WERI-Rb-1 (cell line): ENCODE data around the gene SMC4.

ENCODE experiments used
- DNase-seq: peaks from one replicate; pipeline ENCODE4 v3.0.0-alpha.2; 2020
- H3K27ac ChIP-seq: fragments of 250-450 bp; sonication (Bioruptor Pico); 2 replicates; pipeline ENCODE4 v1.5.1; 2020; ENCODE audit warnings: mild to moderate bottlenecking, moderate library complexity
- H3K27me3 ChIP-seq: fragments of 250-450 bp; sonication (Bioruptor Pico); 2 replicates; pipeline ENCODE4 v1.5.1; 2021; ENCODE audit warnings: mild to moderate bottlenecking, low read depth, moderate library complexity; ENCODE audit not compliant: insufficient read depth, severe bottlenecking
- H3K36me3 ChIP-seq: fragments of 250-450 bp; sonication (Bioruptor Pico); 2 replicates; pipeline ENCODE4 v1.5.1; 2020; ENCODE audit warnings: mild to moderate bottlenecking, moderate library complexity
- H3K4me3 ChIP-seq: 2 replicates; pipeline ENCODE4 v1.5.1; 2011; ENCODE audit warnings: low read depth, mild to moderate bottlenecking, control low read depth, low read length
- H3K9me3 ChIP-seq: fragments of 250-450 bp; sonication (Bioruptor Pico); 2 replicates; pipeline ENCODE4 v1.5.1; 2021; ENCODE audit warnings: mild to moderate bottlenecking, moderate library complexity; ENCODE audit not compliant: severe bottlenecking
- CTCF ChIP-seq: IDR thresholded peaks from 2 replicates; pipeline ENCODE4 v1.5.1; 2011; ENCODE audit warnings: low read depth, mild to moderate bottlenecking, control low read depth, inconsistent platforms, low read length

Gene SMC4

GRCh38 chr3:160403796-160404470 lies 4.5 kb downstream of the SMC4 start:
- Histone ChIP-seq H3K36me3 (peaks cover 90% of the 10 kb centered on the region), H3K27me3 (no peaks in the 10 kb centered on the region), H3K27ac (no peak overlapping the region), H3K9me3 (no peaks in the 10 kb centered on the region), H3K4me3 (no peak overlapping the region)
- DNase-seq = no peak
- no peak for TF ChIP-seq CTCF

- no peak overlapping the region for H3K27ac ChIP-seq
- no peaks in the 10 kb centered on the region for H3K9me3 ChIP-seq
- no peak overlapping the region for H3K4me3 ChIP-seq
- H3K27me3 ChIP-seq = no peaks in the 10 kb centered on the region
- no peak for DNase-seq
- no peak for TF ChIP-seq CTCF
- H3K36me3 ChIP-seq = peaks cover 80% of the 10 kb centered on the region
These were observed 10.6 kb downstream of the SMC4 start for GRCh38 chr3:160409812-160410610.

- no peak for DNase-seq
- no peak for TF ChIP-seq CTCF
- H3K27me3 ChIP-seq = no peaks in the 10 kb centered on the region
- no peak overlapping the region for H3K27ac ChIP-seq
- no peak overlapping the region for H3K4me3 ChIP-seq
- peaks cover 79% of the 10 kb centered on the region for H3K36me3 ChIP-seq
- H3K9me3 ChIP-seq = no peaks in the 10 kb centered on the region
These were observed 13.0 kb downstream of the SMC4 start for GRCh38 chr3:160412477-160412876.

- TF ChIP-seq CTCF = peak; percentile 54
- peaks cover 79% of the 10 kb centered on the region for H3K36me3 ChIP-seq
- no peak overlapping the region for H3K4me3 ChIP-seq
- no peaks in the 10 kb centered on the region for H3K27me3 ChIP-seq
- H3K9me3 ChIP-seq = no peaks in the 10 kb centered on the region
- H3K27ac ChIP-seq = no peak overlapping the region
- DNase-seq = peak; percentile 72
These were observed 14.3 kb downstream of the SMC4 start for GRCh38 chr3:160413613-160414248.

- no peak overlapping the region for H3K27ac ChIP-seq
- H3K36me3 ChIP-seq = peaks cover 92% of the 10 kb centered on the region
- TF ChIP-seq CTCF = no peak
- H3K27me3 ChIP-seq = no peaks in the 10 kb centered on the region
- no peak for DNase-seq
- H3K9me3 ChIP-seq = no peaks in the 10 kb centered on the region
- no peak overlapping the region for H3K4me3 ChIP-seq
These were observed 17.9 kb downstream of the SMC4 start for GRCh38 chr3:160417311-160417710.
